OCI-M1 (cell line): ENCODE measurements around the gene USP32.

Experiments
- DNase-seq: peaks from one replicate; lab custom pipeline; 2025; lab: John Stamatoyannopoulos, UW

The USP32 gene

GRCh38 chr17:60300011-60300410 lies 91.9 kb downstream of the USP32 start:
- no peak for DNase-seq

GRCh38 chr17:60297760-60298401 lies 94.1 kb downstream of the USP32 start:
- peak; percentile 83 for DNase-seq

- DNase-seq: no peak
Measured at GRCh38 chr17:60296177-60296576, 95.8 kb downstream of the USP32 start.

GRCh38 chr17:60293580-60294335 lies 98.2 kb downstream of the USP32 start:
- DNase-seq: no peak

GRCh38 chr17:60292697-60293096 lies 99.2 kb downstream of the USP32 start:
- no peak for DNase-seq

- DNase-seq: peak; percentile 20
Measured at GRCh38 chr17:60284709-60285108, 107.2 kb downstream of the USP32 start.

- DNase-seq: no peak
Measured at GRCh38 chr17:60283816-60284215, 108.1 kb downstream of the USP32 start.

- no peak for DNase-seq
Measured at GRCh38 chr17:60280673-60281072, 111.3 kb downstream of the USP32 start.

- DNase-seq: no peak
Measured at GRCh38 chr17:60278237-60278636, 113.7 kb downstream of the USP32 start.

- no peak for DNase-seq
Measured at GRCh38 chr17:60277258-60277657, 114.7 kb downstream of the USP32 start.

- DNase-seq: no peak
Measured at GRCh38 chr17:60269417-60269816, 122.5 kb downstream of the USP32 start.

- DNase-seq: no peak
Measured at GRCh38 chr17:60260540-60260939, 131.4 kb downstream of the USP32 start.

- no peak for DNase-seq
Measured at GRCh38 chr17:60258313-60258712, 133.6 kb downstream of the USP32 start.

- no peak for DNase-seq
Measured at GRCh38 chr17:60256174-60256573, 135.8 kb downstream of the USP32 start.

GRCh38 chr17:60253048-60253447 lies 138.9 kb downstream of the USP32 start:
- DNase-seq: peak; percentile 52

GRCh38 chr17:60252459-60252858 lies 139.5 kb downstream of the USP32 start:
- no peak for DNase-seq

GRCh38 chr17:60249290-60249826 lies 142.6 kb downstream of the USP32 start:
- no peak for DNase-seq

GRCh38 chr17:60248618-60249289 lies 143.2 kb downstream of the USP32 start:
- no peak for DNase-seq

GRCh38 chr17:60247836-60248461 lies 144.0 kb downstream of the USP32 start:
- no peak for DNase-seq

- DNase-seq: no peak
Measured at GRCh38 chr17:60244656-60245055, 147.3 kb downstream of the USP32 start.

- DNase-seq: no peak
Measured at GRCh38 chr17:60240290-60240689, 151.6 kb downstream of the USP32 start.

GRCh38 chr17:60231691-60232090 lies 160.2 kb downstream of the USP32 start:
- DNase-seq: peak; percentile 27
